ENCODE data around the gene MDC1. TPM values are rescaled to one million over a fixed set of nuclear protein-coding genes. Genes with fewer than 3 reads are reported as not detected.

Gene MDC1
- total and polyA plus RNA-seq, 10 donors: 7.8 to 47.7 (median 22.1) TPM

DNA sequence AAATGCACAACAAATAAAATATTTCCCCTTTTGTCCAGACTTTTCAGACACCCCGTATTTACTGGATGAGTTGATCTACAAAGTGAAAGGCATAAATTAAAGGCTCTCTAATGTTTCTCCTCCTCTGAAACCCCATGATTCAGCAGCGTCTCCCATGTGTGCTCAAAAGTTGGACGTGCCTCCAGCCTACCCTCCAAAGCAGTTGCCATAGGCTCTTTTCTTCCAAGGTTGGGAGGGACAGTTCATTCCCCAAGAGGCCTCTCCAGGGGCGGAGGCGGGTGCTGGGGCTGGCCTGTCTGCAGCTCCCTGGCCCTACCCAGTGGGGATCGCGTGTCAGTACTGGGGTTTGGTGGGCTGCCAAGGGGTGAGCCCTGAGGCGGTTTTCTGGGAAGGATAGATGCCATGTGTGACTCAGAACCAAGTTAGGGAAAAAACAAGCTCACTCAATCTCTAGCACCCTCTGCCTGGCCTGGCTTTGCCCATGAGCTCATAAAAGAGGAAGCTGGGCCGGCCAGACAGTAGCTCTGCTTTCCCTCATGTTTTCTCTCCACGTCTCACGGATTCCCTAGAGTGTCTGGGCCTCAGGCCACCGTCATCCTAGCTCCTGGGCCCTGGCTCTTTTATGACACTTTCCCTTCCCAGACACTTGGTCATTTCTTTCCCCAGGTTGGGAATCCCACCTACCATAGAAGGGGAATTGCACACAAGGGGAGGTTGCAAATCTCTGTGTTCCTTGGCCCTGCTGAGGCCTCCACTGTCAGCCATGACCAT lies 35.3 kb upstream of the MDC1 start:
- Histone ChIP-seq H3K4me1 (peaks cover 5 to 55% (median 11%) of the 10 kb centered on the region in 6 donors), H3K4me3 (no peak overlapping the region), H3K36me3 (no peaks in the 10 kb centered on the region), H3K27ac (peak overlapping the region; percentile 45 to 68 (median 56)), H3K9me3 (no peaks in the 10 kb centered on the region), H3K27me3 (replicated peaks in 1 of 7) (no peaks in the 10 kb centered on the region)
- peak; percentile 82 for DNase-seq
- 43 to 66% (median 54%) methylated on average over 12 of the region's 12 CpGs for WGBS, 5 donors
- TF ChIP-seq POLR2A (IDR thresholded peaks at IDR 0.05) (no peak), POLR2AphosphoS5 (IDR thresholded peaks at IDR 0.05) (peak in 2 of 3 donors; percentile 53 to 69)
- TF ChIP-seq, protein P1, sequence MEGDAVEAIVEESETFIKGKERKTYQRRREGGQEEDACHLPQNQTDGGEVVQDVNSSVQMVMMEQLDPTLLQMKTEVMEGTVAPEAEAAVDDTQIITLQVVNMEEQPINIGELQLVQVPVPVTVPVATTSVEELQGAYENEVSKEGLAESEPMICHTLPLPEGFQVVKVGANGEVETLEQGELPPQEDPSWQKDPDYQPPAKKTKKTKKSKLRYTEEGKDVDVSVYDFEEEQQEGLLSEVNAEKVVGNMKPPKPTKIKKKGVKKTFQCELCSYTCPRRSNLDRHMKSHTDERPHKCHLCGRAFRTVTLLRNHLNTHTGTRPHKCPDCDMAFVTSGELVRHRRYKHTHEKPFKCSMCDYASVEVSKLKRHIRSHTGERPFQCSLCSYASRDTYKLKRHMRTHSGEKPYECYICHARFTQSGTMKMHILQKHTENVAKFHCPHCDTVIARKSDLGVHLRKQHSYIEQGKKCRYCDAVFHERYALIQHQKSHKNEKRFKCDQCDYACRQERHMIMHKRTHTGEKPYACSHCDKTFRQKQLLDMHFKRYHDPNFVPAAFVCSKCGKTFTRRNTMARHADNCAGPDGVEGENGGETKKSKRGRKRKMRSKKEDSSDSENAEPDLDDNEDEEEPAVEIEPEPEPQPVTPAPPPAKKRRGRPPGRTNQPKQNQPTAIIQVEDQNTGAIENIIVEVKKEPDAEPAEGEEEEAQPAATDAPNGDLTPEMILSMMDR (IDR thresholded peaks at IDR 0.05 in 8 of 11, conservative IDR thresholded peaks at IDR 0.05 in 3 of 11): no peak
- intact Hi-C loops (cut with DNase I; ENCODE audit: low total_unique reads): no loop called here

DNA sequence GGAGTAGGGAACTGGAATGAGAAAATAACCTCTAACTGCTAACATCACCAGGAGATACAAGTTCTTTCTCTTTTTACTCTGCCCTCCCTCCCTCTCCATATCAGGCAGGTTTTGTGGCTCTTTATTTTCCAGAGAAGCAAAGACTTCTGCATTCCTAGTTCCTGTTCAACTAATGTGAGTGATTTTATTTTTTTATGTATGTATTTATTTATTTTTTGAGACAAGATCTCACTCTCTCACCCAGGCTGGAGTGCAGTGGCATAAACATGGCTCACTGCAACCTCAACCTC lies 33.2 kb upstream of the MDC1 start:
- intact Hi-C loops (cut with DNase I; ENCODE audit: low total_unique reads): no loop called here
- no peak for TF ChIP-seq POLR2A (IDR thresholded peaks at IDR 0.05)
- TF ChIP-seq, protein P1 (IDR thresholded peaks at IDR 0.05 in 8 of 11, conservative IDR thresholded peaks at IDR 0.05 in 3 of 11): no peak
- no peak for TF ChIP-seq POLR2AphosphoS5 (IDR thresholded peaks at IDR 0.05)
- Histone ChIP-seq H3K36me3 (no peaks in the 10 kb centered on the region), H3K9me3 (no peaks in the 10 kb centered on the region), H3K4me3 (no peak overlapping the region), H3K27ac (peak overlapping the region in 3 of 8 donors; percentile 47 to 68 (median 68)), H3K4me1 (peaks cover 5 to 53% (median 12%) of the 10 kb centered on the region in 6 donors), H3K27me3 (replicated peaks in 1 of 7) (no peaks in the 10 kb centered on the region)
- no peak for DNase-seq

DNA sequence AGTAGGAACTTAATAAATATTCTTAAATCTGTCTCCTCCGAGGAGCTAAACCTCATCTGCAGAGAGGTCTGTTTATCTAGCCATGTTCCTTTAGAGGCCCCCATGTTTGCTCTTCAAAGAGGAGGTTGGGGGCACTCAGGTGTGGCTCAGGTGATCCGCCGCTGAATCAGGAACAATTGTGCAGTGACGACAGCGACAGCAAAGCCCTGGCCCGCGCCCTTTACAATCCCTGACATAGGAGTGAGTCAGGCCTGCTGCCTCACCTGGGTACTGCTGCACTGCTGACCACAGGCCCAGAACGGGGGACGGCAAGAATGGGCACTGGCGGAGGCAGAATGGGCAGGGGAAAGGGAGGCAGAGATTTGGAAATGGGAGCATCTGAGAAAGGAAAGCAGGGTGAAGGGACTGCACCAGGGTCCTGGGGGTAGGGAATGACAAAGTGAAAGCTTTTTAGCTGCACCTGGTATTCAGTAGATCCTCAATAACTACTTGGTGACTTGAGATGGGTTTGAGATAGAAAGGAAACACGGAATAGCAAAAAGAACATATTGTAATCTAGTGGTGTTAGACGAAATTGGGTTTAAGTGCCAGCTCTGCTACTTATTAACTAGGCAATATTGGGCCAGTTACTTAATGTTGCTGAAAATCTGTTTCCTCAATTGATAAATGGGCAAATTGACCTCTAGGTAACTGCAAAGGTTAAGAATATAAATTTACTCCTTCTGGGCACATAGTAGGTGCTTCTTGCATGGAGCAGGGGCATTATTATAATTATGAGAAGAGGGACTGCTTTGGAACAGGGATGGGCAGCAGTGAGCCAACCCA lies 32.7 kb upstream of the MDC1 start:
- intact Hi-C loops (cut with DNase I; ENCODE audit: low total_unique reads): loop anchor here (5.0 to 10.0 kb wide), 2 partner anchors 128 to 335 kb away; no protein-coding TSS in a partner anchor
- DNase-seq: no peak
- Histone ChIP-seq H3K4me1 (peaks cover 8 to 59% (median 12%) of the 10 kb centered on the region in 6 donors), H3K9me3 (no peaks in the 10 kb centered on the region), H3K36me3 (no peaks in the 10 kb centered on the region), H3K27me3 (replicated peaks in 1 of 7) (no peaks in the 10 kb centered on the region), H3K27ac (peak overlapping the region in 5 of 8 donors; percentile 36 to 68 (median 59)), H3K4me3 (no peak overlapping the region)
- TF ChIP-seq POLR2AphosphoS5 (IDR thresholded peaks at IDR 0.05) (no peak), POLR2A (IDR thresholded peaks at IDR 0.05) (no peak)
- TF ChIP-seq, protein P1 (IDR thresholded peaks at IDR 0.05 in 8 of 11, conservative IDR thresholded peaks at IDR 0.05 in 3 of 11): no peak
- WGBS, 5 donors: 89 to 95% (median 89%) methylated on average over 12 of the region's 12 CpGs

Data from spleen (tissue), 11 donors.